ENCODE results near the gene SYNPO. TPM values are rescaled to one million over a fixed set of nuclear protein-coding genes. Genes with fewer than 3 reads are reported as not detected.
A peak's percentile ranks its signal among the peaks of the same experiment; 100 is the strongest.

Gene SYNPO
- total RNA-seq, 1 donor from 2014 or later, result 1.4 TPM

DNA sequence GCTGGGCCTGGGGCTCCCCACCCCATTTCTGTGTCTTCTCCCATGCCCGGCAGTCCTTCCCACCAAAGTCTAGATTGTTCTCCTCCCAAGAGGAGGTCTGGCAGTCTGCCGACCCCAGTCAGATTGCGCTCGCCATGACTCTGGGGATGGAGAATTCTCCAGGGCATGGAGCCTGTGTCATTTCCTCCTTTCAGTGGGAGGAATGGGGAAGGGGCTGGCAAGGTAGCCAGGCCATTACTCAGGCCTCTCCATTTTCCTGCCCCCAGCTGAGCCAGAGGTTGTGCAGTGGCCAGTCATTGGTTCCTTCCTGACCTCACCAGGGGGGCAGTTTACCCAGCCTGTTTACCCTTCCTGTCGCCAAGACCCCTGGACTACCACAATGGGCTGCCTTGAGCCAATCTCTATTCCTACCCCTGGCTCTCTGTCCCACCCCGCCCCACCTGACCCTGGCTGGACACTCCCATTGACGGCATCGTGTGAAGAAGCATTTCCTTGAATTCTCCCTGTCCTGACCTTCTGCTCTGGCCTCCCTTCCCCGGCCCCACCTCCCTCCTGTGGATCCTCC is 628 bp downstream of the SYNPO start:
- TF ChIP-seq, protein P1, sequence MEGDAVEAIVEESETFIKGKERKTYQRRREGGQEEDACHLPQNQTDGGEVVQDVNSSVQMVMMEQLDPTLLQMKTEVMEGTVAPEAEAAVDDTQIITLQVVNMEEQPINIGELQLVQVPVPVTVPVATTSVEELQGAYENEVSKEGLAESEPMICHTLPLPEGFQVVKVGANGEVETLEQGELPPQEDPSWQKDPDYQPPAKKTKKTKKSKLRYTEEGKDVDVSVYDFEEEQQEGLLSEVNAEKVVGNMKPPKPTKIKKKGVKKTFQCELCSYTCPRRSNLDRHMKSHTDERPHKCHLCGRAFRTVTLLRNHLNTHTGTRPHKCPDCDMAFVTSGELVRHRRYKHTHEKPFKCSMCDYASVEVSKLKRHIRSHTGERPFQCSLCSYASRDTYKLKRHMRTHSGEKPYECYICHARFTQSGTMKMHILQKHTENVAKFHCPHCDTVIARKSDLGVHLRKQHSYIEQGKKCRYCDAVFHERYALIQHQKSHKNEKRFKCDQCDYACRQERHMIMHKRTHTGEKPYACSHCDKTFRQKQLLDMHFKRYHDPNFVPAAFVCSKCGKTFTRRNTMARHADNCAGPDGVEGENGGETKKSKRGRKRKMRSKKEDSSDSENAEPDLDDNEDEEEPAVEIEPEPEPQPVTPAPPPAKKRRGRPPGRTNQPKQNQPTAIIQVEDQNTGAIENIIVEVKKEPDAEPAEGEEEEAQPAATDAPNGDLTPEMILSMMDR (conservative IDR thresholded peaks at IDR 0.05; ENCODE audit: low read depth, low read length), result no peak
- no peak for DNase-seq (ENCODE audit: low read depth)
- H3K4me3 ChIP-seq (ENCODE audit: low read depth, low read length), result peak overlapping the region; percentile 15

DNA sequence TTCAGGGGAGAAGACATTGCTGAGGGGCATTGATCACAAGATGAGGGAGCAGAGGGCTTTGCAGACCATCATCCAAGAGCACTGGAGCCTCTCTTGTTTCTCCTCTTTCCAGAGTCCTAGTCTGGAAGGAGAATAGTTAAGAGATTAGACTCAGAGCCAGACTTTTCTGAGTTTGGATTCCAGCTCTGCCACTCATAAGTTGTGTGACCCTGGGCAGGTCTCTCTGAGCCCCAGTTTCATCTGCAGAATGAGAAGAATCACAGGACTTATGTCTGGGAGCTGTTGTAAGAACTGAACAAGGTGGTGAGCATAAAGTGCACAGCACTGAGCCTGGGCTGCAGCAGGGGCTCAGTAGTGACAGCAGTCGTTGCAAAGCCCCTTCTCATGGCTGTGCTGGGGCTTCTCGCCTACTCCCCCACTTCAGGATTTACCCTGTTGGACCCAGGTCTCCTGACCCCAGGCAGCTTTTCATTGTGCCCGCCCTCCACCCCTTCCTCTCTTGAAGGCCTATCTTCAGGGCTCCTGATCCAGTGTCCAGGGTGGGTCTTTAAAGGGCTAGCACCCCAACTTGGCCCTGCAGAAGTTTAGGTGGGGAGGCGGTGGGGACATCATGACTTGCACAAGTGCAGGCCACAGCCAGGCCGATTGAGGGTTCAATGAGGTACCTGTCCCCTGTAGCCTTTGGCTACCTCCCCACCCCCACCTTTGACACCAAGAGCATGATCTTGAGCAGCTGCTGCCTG is 1.5 kb downstream of the SYNPO start:
- no peak for DNase-seq (ENCODE audit: low read depth)
- no peak overlapping the region for H3K4me3 ChIP-seq (ENCODE audit: low read depth, low read length)
- TF ChIP-seq, protein P1 (conservative IDR thresholded peaks at IDR 0.05; ENCODE audit: low read depth, low read length), result no peak

DNA sequence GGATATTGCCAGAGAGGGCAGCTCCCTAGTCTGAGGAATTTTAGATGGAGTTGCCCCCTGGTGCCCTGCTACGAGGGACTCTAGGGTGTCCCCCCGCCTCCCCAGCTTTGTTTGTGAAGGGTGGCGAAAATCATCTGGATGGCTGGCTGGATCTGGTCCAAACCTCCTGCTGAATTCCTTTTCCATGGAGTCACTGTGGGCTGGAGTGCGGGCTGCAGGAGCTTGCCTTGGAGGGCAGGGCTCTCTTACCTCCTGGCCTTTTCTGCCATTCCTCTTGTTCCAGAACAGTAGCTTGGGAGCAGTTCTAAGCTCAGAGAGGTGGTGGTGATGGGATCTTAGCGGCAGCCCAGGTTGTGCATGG is 2.1 kb downstream of the SYNPO start:
- TF ChIP-seq, protein P1 (conservative IDR thresholded peaks at IDR 0.05; ENCODE audit: low read depth, low read length), result no peak
- DNase-seq (ENCODE audit: low read depth), result peak; percentile 85
- H3K4me3 ChIP-seq (ENCODE audit: low read depth, low read length), result no peak overlapping the region

DNA sequence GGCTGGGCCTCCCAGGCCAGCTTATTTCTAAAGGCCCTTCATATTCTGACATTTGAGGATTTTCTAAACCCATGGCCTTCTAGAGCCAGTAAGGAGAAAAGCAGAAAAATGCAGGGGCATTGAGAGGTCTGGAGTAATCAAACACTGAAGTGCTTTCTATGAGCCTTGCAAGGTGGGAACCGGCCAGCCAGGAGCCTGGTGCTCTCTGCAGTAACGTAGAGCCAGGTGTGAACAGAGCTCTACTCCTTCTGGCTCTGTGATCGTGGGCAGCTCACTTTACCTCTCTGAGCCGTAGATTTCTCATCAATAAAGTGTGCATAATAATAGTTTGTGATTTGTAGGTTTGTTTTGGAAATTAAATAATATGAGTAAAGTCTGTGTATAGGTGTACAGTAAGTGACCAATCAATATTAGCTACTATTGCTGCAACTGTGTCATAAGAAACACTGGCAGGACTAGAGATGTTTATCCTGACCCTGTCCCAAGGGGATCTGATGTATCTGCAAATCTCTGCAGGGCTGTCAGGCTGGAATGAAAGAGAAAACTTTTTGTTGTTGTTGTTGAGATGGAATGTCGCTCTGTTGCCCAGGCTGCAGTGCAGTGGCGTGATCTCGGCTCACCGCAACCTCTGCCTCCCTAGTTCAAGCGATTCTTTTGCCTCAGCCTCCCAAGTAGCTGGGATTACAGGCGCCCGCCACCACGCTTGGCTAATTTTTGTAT is 2.7 kb downstream of the SYNPO start:
- DNase-seq (ENCODE audit: low read depth), result no peak
- TF ChIP-seq, protein P1 (conservative IDR thresholded peaks at IDR 0.05; ENCODE audit: low read depth, low read length), result no peak
- no peak overlapping the region for H3K4me3 ChIP-seq (ENCODE audit: low read depth, low read length)

DNA sequence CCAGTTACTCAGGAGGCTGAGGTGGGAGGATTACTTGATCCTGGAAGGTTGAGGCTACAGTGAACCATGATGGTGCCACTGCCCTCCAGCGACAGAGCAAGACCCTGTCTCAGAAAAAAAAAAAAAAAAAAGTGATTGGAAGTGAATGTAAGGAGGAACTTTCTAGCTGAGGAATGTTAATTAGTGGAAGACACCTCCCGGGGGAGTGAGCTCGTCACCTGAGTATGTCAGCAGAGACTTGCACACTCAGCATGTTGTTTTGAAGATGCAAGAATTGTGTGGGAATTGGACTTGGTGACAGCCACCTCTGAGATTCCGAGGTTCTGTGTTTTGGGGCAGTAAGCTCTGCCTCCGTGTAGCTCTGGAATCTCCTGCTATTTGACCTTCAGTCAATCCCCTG is 3.6 kb downstream of the SYNPO start:
- DNase-seq (ENCODE audit: low read depth), result no peak
- no peak overlapping the region for H3K4me3 ChIP-seq (ENCODE audit: low read depth, low read length)
- TF ChIP-seq, protein P1 (conservative IDR thresholded peaks at IDR 0.05; ENCODE audit: low read depth, low read length), result no peak

DNA sequence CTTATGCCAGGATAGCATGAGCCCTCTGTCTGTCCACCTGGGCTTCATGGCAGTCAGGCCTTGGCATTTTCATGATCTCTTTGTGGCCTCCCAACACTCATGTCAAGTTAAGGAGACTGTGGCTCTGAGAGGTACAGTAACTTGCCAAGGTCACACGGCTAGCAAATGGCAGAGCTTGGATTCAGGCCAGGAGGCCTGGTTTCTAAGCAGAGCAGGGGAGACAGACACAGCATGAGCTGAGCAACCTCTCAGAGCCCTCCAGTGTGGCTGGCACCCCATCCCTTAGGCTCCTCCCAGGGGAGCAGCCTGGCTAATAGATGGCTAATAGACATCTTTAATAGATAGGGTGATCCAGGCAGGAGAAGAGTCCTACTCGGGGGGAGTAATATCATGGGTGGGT is 4.1 kb downstream of the SYNPO start:
- H3K4me3 ChIP-seq (ENCODE audit: low read depth, low read length), result no peak overlapping the region
- TF ChIP-seq, protein P1 (conservative IDR thresholded peaks at IDR 0.05; ENCODE audit: low read depth, low read length), result no peak
- DNase-seq (ENCODE audit: low read depth), result no peak
